Esophagus squamous epithelium (tissue), 5 donors: Measurements from ENCODE around the gene FLNA. TPM values are rescaled to one million over a fixed set of nuclear protein-coding genes. Genes with fewer than 3 reads are reported as not detected.
"Not testable (repeated sequence)": the region's sequence is repeated elsewhere in the genome, so short reads cannot be mapped to it uniquely, and the experiment has no call there.

Experiments
- DNase-seq: peaks from one replicate; lab custom pipeline; 2025; lab: John Stamatoyannopoulos, UW
- H3K27ac ChIP-seq, 4 donors: fragments of 200-600 bp; sonication (generic); one replicate each; pipeline ENCODE4 v1.5.1; 2016 to 2019; ENCODE audit warnings: mild to moderate bottlenecking in 1 of 4
- H3K27me3 ChIP-seq, 4 donors: fragments of 200-600 bp; sonication (generic); 1 replicate in 3 of 4; 2 replicates in 1 of 4; pipeline versions ENCODE4 v1.5.1 to v1.6.0; 2017 to 2021; ENCODE audit warnings: antibody characterized with exemption in 1 of 4
- H3K36me3 ChIP-seq, 3 donors: fragments of 200-600 bp; sonication (generic); one replicate each; pipeline ENCODE4 v1.5.1; 2016 to 2019
- H3K4me1 ChIP-seq, 3 donors: fragments of 200-600 bp; sonication (generic); one replicate each; pipeline ENCODE4 v1.5.1; 2017 to 2019
- H3K4me3 ChIP-seq, 4 donors: fragments of 200-600 bp; sonication (generic); 1 replicate in 3 of 4; 2 replicates in 1 of 4; pipeline ENCODE4 v1.5.1; 2016 to 2019; ENCODE audit warnings: mild to moderate bottlenecking in 2 of 4, moderate library complexity in 1 of 4
- H3K9me3 ChIP-seq, 3 donors: fragments of 200-600 bp; sonication (generic); one replicate each; pipeline ENCODE4 v1.5.1; 2016 to 2019
- CTCF ChIP-seq, 6 experiments: fragments of 450-650 bp in 4 of 6; fragments of 200-600 bp in 2 of 6; sonication (generic) in 2 of 6; IDR thresholded peaks; one replicate each; pipeline ENCODE4 v1.5.1; 2016 to 2019; ENCODE audit warnings: antibody characterized with exemption in 6 of 6, mild to moderate bottlenecking in 4 of 6, moderate library complexity in 4 of 6
- POLR2A ChIP-seq, 4 donors: fragments of 450-650 bp; IDR thresholded peaks; one replicate each; pipeline ENCODE4 v1.6.1; 2017; ENCODE audit warnings: antibody characterized with exemption in 4 of 4, mild to moderate bottlenecking in 4 of 4, moderate library complexity in 3 of 4
- WGBS, 2 donors: methylation state at CpG; one replicate each; pipeline ENCODE4 v1.1.5; 2018; 5-methylcytosine and 5-hydroxymethylcytosine counted together
- intact Hi-C: fragments of 100-400 bp; cut with DNase I; formaldehyde crosslinking; loops from one replicate; pipeline ENCODE4 v1.15.0; 2022
- total RNA-seq, 4 donors: library from RNA; depleted of rRNA; stranded (reverse); fragments of >200 nt; gene quantifications; one replicate each; pipeline ENCODE4 v1.1.0, GENCODE V29; 2016
- donor health status: DM: yes; HTN: yes; CAD: no.

FLNA gene
- total RNA-seq, 4 donors from 2014 or later = 290 to 1,242 (median 582) TPM

- no peak for DNase-seq
- Histone ChIP-seq H3K4me3 (no peak overlapping the region), H3K36me3 (peaks cover 10 to 25% (median 14%) of the 10 kb centered on the region in 3 donors), H3K27ac (peak overlapping the region; percentile 55 to 69 (median 62)), H3K4me1 (peaks cover 10 to 47% (median 15%) of the 10 kb centered on the region in 3 donors), H3K9me3 (no peaks in the 10 kb centered on the region), H3K27me3 (no peaks in the 10 kb centered on the region)
- 35 to 41% methylated on average over 4 to 5 of the region's 6 CpGs for WGBS, 2 donors
- no peak for TF ChIP-seq CTCF (IDR thresholded peaks at IDR 0.05)
- TF ChIP-seq POLR2A (IDR thresholded peaks at IDR 0.05) = no peak
- intact Hi-C loops = loop anchor here (5.0 kb wide), 1 partner anchor 130 kb away; no protein-coding TSS in a partner anchor
Measured at GRCh38 chrX:154401918-154402621, 27.6 kb upstream of the FLNA start.

GRCh38 chrX:154401045-154401799 lies 26.8 kb upstream of the FLNA start:
- TF ChIP-seq CTCF (IDR thresholded peaks at IDR 0.05) (no peak), POLR2A (IDR thresholded peaks at IDR 0.05) (no peak)
- Histone ChIP-seq H3K27me3 (no peaks in the 10 kb centered on the region), H3K4me3 (no peak overlapping the region), H3K36me3 (peaks cover 10 to 25% (median 14%) of the 10 kb centered on the region in 3 donors), H3K27ac (peak overlapping the region in 2 of 4 donors; percentile 50 to 66), H3K9me3 (no peaks in the 10 kb centered on the region), H3K4me1 (peaks cover 10 to 55% (median 15%) of the 10 kb centered on the region in 3 donors)
- intact Hi-C loops = loop anchor here (5.0 kb wide), 1 partner anchor 131 kb away; no protein-coding TSS in a partner anchor
- no peak for DNase-seq
- WGBS, 2 donors = 52% methylated on average over 5 of the region's 6 CpGs; no CpG with 5 or more reads in 1 of the 2 donors

GRCh38 chrX:154400369-154400817 lies 26.0 kb upstream of the FLNA start:
- DNase-seq, H3K9me3 ChIP-seq, H3K27me3 ChIP-seq: not testable (repeated sequence)
- WGBS, 2 donors = 27 to 42% methylated on average over 2 of the region's 6 CpGs
- Histone ChIP-seq H3K4me3 (peak overlapping the region in 2 of 4 donors; percentile 72 to 76), H3K36me3 (peaks cover 10 to 25% (median 14%) of the 10 kb centered on the region in 3 donors), H3K4me1 (peaks cover 10 to 57% (median 15%) of the 10 kb centered on the region in 3 donors), H3K27ac (peak overlapping the region; percentile 95 to 99 (median 97))
- intact Hi-C loops = loop anchor here (5.0 kb wide), 1 partner anchor 132 kb away; no protein-coding TSS in a partner anchor

- WGBS, 2 donors = 0 to 57% methylated on average over 2 to 12 of the region's 14 CpGs
- intact Hi-C loops = loop anchor here (5.0 kb wide), 1 partner anchor 133 kb away; no protein-coding TSS in a partner anchor
- Histone ChIP-seq H3K4me1 (peaks cover 10 to 57% (median 15%) of the 10 kb centered on the region in 3 donors), H3K4me3 (peak overlapping the region; percentile 67 to 76 (median 72)), H3K36me3 (peaks cover 10 to 25% (median 14%) of the 10 kb centered on the region in 3 donors), H3K9me3 (no peaks in the 10 kb centered on the region), H3K27me3 (no peaks in the 10 kb centered on the region), H3K27ac (peak overlapping the region; percentile 95 to 99 (median 97))
- TF ChIP-seq POLR2A (IDR thresholded peaks at IDR 0.05) = no peak
- TF ChIP-seq CTCF (IDR thresholded peaks at IDR 0.05) = no peak
- DNase-seq = no peak
Measured at GRCh38 chrX:154399527-154400368, 25.3 kb upstream of the FLNA start.
